Gastroesophageal sphincter (tissue), 3 donors: ENCODE data around the gene AGFG1.

ENCODE experiments used
- EP300 ChIP-seq: sonication (generic); formaldehyde crosslinking; IDR thresholded peaks from one replicate; pipeline ENCODE4 v1.6.1; 2017; ENCODE audit warnings: antibody characterized with exemption, mild to moderate bottlenecking
- POLR2A ChIP-seq, 2 donors: fragments of 450-650 bp; IDR thresholded peaks; one replicate each; pipeline ENCODE4 v1.6.1; 2017; ENCODE audit warnings: antibody characterized with exemption in 2 of 2, mild to moderate bottlenecking in 2 of 2, moderate library complexity in 1 of 2
- POLR2AphosphoS5 ChIP-seq: sonication (generic); formaldehyde crosslinking; IDR thresholded peaks from one replicate; pipeline ENCODE4 v1.6.1; 2017; ENCODE audit warnings: antibody characterized with exemption
- TF ChIP-seq, protein P1 (sequence below), 4 experiments: fragments of 200-600 bp in 2 of 4; fragments of 450-650 bp in 2 of 4; sonication (generic) in 1 of 4; IDR thresholded peaks; one replicate each; pipeline ENCODE4 v1.5.1; 2017 to 2019; ENCODE audit warnings: antibody characterized with exemption in 4 of 4, mild to moderate bottlenecking in 2 of 4, moderate library complexity in 2 of 4

DNA sequence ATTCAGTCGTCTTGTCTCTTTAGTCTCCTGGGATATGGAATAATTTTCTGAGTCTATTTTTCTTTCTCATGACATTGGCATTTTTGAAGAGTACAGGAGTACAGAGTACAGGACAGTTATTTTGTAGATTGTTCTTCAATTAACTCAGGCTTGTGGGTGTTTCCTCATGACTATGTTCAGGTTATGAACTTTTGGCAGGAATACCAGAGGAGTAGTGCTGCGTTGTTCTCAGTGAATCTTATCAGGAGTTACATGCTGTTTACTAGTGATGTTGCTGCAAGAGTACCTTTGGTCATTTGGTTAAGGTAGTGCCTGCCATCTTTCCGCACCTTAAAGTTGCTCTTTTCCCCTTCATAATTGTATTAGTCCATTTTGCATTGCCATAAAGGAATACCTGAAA, 41.3 kb upstream of the AGFG1 start:
- TF ChIP-seq, protein P1, sequence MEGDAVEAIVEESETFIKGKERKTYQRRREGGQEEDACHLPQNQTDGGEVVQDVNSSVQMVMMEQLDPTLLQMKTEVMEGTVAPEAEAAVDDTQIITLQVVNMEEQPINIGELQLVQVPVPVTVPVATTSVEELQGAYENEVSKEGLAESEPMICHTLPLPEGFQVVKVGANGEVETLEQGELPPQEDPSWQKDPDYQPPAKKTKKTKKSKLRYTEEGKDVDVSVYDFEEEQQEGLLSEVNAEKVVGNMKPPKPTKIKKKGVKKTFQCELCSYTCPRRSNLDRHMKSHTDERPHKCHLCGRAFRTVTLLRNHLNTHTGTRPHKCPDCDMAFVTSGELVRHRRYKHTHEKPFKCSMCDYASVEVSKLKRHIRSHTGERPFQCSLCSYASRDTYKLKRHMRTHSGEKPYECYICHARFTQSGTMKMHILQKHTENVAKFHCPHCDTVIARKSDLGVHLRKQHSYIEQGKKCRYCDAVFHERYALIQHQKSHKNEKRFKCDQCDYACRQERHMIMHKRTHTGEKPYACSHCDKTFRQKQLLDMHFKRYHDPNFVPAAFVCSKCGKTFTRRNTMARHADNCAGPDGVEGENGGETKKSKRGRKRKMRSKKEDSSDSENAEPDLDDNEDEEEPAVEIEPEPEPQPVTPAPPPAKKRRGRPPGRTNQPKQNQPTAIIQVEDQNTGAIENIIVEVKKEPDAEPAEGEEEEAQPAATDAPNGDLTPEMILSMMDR (IDR thresholded peaks at IDR 0.05): no peak
- TF ChIP-seq POLR2A (IDR thresholded peaks at IDR 0.05) (no peak), EP300 (no peak), POLR2AphosphoS5 (no peak)
